HEK293T (cell line): ENCODE results near the gene RBM3.

Experiments used
- BHLHE40 ChIP-seq: fragments of 450-650 bp; IDR thresholded peaks from 2 replicates; pipeline ENCODE4 v1.6.1; 2016; ENCODE audit warnings: mild to moderate bottlenecking, moderate library complexity, borderline replicate concordance
- ELF4 ChIP-seq: fragments of 450-650 bp; IDR thresholded peaks from 2 replicates; pipeline ENCODE4 v1.6.1; 2017; ENCODE audit warnings: antibody characterized with exemption
- FOXA1 ChIP-seq: fragments of 450-650 bp; IDR thresholded peaks from 2 replicates; pipeline ENCODE4 v1.6.1; 2016; ENCODE audit warnings: mild to moderate bottlenecking
- FOXK2 ChIP-seq: fragments of 450-650 bp; IDR thresholded peaks from 2 replicates; pipeline ENCODE4 v1.6.1; 2016; ENCODE audit warnings: mild to moderate bottlenecking
- FOXM1 ChIP-seq: fragments of 450-650 bp; IDR thresholded peaks from 2 replicates; pipeline ENCODE4 v1.6.1; 2017; ENCODE audit warnings: mild to moderate bottlenecking, borderline replicate concordance
- LEF1 ChIP-seq: fragments of 450-650 bp; IDR thresholded peaks from 2 replicates; pipeline ENCODE4 v1.6.1; 2017; ENCODE audit warnings: mild to moderate bottlenecking, borderline replicate concordance
- SP1 ChIP-seq: fragments of 450-650 bp; IDR thresholded peaks from 2 replicates; pipeline ENCODE4 v1.6.1; 2017
- SUZ12 ChIP-seq: fragments of 450-650 bp; IDR thresholded peaks from 2 replicates; pipeline ENCODE4 v1.6.1; 2016; ENCODE audit warnings: mild to moderate bottlenecking
- ZNF384 ChIP-seq: fragments of 450-650 bp; IDR thresholded peaks from 2 replicates; pipeline ENCODE4 v1.6.1; 2016

DNA sequence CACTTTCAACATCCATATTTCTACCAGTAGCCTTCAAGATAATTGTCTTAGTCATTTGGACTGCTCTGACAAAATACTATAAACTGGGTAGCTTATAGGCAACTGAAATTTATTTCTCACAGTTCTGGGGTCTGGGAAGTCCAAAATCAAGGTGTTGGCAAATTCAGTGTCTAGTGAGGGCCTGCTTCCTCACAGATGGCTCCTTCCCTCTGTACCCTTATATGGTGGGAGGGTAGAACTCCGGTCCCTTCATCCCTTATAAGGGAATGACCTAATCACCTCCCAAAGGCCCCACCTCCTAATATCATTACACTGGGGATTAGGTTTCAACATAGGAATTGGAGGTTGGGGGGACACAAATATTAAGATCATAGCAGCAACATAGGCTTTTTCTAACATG lies 42.1 kb upstream of the RBM3 start:
- TF ChIP-seq FOXM1 (no peak), ZNF384 (no peak), SP1 (no peak), FOXA1 (no peak), ELF4 (no peak), FOXK2 (no peak), BHLHE40 (no peak), SUZ12 (no peak), LEF1 (no peak)
